DMS 273 treated with DMSO at 0.1 percent for 48 hours (cell line): Measurements from ENCODE around the gene NPLOC4.

ENCODE experiments used
- DNase-seq: peaks from one replicate; lab custom pipeline; 2025; lab: John Stamatoyannopoulos, UW

The NPLOC4 gene

DNA sequence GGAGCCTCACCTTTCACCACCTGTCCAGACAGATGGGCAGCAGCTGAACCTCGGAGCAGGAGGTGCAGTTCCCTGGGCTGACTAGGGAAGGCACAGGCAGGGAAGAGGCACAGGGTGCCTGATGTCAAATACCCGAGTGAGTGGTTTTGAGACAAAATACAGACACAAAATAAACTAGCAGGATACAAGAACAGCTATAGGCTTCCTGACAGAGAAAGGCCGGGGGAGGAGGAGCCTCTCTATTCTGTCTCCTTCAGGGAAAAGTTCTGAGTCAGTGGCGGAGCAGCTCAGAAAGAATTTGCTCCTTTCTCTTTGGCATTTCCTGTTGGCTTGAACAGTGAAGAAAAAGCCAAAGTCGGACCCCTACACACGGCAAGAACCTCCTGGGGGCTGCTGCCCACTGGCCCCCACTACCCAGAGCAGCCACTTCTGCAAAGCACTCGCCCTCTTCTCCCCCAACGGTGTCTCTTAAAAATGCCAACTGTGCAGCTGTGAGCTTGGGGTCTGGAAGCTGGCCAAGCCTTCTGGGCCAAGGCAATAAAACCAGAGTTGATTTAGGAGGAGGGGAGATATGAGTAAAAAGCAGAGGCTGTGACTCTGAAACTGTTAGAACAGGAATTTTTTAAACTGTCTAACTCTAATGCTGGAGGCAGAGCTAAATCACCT is 70.3 kb downstream of the NPLOC4 start:
- DNase-seq: peak; percentile 77

DNA sequence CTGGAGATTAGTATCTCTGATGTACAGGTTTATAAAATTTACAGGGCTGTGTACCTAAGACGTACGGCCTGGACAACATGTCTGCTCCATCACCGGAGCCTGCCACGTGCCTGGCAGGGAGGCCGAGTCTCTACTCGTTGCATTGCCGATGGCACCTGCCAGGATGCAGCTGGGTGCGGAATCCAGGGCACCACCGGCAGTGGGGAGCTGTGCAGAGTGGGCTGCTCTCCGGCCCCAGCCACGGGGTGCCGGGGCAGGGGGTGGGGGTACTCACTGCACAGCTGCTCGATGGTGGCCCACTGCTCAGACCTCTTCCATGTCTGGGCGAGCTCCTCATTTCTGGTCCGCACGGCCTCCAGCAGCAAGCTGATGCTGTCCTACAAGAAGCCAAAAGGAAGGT is 71.7 kb downstream of the NPLOC4 start:
- no peak for DNase-seq

DNA sequence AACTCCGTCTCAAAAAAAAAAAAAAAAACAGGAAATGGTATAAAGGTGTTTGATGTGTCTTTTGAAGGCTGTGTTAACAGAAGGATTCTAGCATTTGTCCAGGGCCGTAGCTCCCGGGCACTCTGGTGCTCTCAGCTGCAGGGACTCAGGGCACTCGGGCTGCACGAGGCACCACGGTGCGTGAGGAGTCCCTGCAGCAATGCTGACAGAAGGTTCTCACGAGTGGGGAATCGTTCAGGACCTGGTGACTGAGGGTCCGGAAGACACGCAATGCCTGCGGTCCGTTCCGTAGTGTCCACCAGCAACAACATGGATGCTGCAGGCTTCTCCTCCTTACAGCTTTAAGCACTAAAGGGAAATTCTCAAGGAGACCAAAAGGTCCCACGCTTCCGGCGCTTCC is 72.1 kb downstream of the NPLOC4 start:
- no peak for DNase-seq

DNA sequence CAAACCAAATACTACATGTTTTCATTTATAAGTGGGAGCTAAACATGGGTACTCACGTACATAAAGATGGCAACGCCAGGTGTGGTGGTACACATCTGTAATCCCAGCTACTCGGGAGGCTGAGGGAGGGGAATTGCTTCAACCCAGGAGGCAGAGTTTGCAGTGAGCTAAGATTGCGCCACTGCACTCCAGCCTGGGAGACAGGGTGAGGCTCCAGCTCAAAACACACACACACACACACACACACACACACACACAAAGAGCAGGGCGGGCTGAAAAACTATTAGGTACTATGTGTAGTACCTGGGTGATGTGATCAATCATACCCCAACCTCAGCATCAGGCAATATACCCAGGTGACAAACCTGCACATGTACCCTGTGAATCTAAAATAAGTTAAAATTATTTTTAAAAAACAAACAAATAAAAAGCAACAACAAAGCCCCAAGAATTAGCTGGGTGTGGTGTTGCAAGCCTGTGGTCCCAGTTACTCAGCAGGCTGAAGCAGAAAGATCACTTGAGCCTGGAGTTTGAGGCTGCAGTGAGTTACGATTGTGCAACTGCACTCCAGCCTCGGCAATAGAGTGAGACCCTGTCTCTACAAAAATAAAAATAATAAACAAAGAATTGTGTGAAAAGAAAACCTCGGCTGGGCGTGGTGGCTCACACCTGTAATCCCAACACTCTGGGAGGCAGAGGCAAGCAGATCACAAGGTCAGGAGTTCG is 72.9 kb downstream of the NPLOC4 start:
- DNase-seq: no peak

DNA sequence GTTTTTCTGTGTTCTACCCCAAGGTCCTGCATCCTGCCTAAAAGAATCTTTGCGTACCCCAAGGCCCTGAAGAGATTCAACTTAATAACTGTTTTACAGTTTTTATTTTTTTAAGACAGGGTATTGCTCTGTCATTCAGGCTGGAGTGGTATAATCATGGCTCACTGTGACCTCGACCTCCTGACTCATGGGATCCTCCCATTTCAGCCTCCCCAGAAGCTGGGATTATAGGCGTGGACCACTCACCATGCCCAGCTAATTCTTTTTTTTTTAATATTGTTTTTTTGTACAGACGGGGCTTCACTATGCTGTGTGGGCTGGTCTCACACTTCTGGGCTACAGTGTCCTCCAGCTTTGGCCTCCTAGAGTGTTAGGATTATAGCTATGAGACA is 75.4 kb downstream of the NPLOC4 start:
- DNase-seq: no peak

DNA sequence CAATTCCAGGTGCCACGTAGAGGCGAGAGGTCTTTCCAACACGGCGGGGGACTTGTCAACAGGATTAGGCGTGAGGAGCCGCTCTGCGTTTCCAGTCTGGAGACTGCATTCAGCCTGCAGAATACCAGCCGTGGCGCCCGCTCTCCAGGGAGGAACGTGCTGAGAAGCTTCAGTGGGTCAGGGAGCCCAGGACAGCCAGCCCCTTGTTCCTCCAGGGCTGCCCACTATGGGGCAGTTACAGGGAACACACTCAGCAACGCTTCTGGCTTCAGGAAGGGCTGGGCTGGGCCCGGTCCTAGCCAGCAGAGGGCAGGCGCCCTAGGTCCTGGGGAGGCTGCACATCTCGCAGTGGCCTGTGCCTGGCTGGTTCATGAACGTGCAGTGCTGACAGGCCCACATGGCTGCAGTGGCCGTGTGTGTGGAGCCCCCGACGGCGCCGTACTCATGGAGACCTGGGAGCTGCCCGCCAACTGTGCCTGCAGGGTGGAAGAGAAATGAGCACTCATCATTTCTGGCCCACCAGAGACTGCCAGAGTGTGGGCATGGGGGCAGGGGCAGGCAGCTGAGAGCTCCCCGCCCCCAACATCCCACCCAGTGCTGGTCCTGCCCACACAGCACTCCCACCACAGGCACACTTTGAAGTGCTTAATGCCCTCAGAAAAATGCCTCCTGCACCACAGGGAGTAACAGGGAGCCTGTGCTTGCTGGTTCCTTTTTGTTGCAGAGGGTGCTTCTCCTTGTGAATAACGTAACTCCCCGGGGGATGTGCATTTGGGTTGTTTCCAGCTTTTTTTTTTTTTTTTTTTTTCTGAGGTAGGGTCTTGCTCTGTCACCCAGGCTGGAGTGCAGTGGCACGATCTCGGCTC is 77.7 kb downstream of the NPLOC4 start:
- no peak for DNase-seq

DNA sequence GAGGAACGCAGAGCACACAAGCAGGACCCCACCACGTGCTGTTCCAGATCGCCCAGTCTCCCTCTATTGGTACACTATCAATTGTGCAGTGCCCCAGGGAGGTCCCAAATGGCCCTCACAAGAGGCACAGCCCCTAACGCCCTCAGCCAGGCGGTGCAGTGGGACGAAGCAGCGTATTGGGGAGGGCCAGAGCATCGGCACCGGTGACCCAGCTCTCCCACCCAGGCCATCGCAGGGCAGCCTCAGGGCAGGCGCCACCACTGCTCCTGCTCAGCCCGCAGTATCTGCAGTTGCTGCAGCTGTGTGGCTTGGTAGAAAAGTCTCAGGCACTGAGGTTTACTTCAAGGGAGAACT is 78.8 kb downstream of the NPLOC4 start:
- no peak for DNase-seq

DNA sequence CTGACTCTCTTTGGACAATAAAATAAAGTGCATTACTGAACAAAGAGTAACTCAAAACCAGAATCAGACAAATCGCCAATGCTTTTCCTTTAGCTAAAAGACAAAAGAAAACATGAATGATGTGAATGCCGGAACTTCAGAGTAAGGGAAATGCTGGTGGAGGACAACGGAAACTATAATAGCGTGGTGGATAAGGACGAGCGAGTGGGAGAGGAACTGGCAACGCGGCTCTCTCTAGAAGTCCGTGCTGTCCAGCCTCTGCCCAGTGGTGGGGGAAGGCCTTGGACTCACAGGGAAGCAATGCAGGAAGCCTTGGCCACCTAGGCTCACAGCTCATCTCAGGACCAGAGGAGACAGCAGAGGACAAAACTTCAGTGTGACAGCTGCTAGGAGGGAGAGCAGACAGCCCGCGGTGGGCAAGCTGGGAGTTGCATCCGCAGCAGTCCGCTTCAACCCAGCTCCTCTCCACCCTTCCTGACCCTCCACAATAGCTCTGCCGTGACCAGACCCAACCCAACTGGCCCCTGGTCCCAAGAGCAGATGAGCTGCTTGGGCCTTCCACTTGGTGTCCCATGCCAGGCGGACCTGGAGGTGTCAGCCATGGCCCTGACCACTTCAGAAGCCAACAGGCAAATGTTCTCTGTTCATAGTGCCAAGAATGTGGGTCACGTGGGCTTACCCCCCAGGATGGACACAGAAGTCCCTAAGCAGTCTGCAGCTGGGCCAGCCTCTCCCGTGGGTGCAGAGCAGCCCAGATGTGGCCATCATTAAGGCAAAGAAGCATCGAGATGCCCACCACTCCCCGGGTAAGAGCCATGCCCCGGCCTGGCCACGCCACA is 79.4 kb downstream of the NPLOC4 start:
- no peak for DNase-seq

DNA sequence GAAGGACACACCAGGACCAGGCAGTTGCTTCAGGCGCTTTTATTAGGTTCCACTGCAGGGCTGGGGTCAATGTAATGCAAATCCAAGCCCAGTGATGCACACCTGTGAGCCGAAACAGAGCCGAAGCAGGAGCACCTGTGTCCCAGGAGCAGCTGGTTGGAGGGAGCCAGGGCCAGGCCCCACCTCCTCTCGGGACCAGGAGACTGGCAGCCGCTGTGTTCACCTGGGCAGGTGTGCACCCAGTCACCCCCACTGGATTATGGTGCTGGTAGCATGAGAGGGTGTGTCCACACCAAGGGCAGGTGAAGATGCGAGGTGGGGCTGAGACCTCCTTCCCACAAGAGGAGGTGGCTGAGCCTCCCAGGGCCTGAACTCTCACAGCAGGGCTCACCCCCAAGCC is 80.0 kb downstream of the NPLOC4 start:
- DNase-seq: no peak

DNA sequence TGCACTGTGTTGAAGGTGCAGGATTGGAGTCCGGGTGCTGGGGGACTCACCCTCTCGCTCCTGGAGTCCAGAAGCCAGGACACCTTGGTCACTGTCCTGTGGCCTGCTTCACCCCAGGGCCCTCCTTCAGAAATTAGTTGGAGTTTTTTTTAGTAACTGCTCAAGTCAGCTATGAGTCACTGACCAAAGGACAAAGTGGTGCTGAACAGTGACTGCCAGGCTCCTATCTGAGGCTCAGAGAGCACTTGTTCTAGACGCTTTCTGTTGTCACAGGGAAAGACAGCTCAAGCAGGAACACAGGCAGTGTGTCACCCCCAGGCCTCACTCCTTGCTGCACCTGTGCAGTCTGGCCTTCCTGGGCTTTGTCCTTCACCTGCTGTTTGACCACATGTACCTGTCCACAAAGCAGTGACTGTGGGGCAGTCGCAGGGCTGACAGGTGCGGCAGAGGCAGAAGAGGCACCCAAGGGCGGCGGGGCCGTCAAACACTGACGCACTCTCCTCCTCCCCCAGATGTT is 80.7 kb downstream of the NPLOC4 start:
- DNase-seq: no peak

DNA sequence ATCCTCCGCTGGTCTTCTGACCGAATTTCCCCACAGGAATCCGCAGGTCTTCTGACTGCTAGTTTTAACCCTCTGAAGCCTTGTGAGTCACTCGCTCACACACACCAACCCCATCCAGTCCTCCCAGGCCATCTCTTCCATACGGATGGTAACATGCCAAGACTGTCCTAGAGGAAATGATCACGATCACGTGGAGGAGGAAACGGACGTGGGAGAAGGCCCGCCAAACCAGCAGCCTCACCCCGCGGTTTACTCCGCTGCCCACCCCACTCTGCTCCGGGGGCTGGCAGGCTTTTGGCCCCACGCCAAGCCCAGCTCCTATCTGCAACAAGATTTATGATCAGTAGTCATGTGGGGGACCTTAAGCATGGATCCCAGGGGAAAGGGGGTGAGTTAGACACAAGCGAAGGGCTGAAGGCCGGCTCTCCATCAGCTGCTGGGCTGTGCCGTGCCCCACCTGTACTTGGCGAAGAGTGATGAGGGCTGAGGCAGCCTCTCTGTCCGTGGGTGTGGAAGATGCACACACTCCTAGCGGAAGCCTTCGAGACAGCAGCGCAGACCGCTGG is 83.2 kb downstream of the NPLOC4 start:
- no peak for DNase-seq

DNA sequence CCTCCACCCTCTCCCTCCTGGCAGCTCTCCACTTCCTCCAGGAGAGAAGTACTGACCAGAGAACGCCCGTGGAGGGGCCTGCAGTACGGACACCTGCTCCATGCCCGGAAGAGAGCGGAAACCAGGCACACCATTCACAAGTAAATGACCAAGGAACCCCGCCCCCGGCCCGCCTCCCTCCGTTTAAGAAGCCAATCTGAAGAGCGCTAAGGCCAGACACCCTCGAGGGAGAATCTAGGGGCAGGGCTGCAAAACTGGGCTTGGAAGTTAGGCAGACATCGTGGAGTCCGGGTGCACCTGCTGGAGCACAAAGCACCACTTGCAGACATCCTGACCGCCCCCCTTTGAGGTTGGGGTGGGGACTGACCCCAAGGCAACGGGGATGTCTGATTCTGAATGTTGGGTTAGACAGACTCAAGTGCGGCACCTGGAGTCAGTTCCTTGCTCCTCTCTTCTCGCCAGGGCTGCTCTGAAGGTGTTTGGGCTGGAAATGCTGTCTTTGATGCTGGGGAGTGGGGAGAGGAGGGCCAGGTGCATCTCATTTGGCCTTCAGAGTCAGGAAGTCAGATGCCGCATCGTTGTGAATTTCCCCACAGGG is 83.8 kb downstream of the NPLOC4 start:
- DNase-seq: peak; percentile 83

DNA sequence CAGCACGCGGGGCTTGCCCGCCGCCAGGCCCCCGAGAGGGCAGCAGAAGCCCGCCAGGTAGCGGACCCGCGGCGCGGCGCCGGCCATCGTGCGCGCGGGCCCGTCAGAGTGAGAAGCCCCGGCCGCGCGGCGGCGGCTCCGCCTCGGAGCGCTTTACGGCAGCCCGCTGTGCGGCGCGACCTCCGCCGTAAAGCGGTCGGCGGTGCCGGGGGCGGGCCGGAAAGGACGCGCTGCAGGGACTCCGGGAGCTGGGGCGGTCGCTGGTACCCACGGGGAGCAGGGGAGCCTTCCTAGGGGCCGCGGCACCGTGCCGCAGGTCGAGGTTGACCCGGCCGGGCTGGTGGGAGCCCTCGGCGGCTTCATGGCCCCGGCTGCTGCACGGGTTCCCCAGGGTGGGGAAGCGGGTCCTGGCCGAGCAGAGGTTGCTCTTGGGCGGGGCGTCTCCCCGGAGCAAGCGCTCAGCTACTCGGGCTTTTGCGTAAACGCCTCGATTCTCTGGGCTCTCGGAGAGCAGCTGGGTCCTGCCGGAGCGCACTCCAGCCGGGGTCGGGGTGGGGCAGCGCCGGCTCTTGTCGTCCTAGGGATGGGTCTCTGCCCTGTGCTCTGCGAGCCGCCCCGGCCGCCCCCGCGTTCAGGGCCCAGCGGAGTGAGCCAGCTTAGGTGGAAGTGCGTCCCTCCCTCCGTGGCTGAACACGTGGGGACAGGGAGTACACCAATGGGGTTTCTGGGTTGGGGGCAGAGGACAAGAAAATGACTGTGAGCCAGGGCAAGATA is 84.5 kb downstream of the NPLOC4 start, which contains the start of gene FAAP100:
Gene FAAP100 (minus strand): TSS at position 110 of the 774 bp plus-strand sequence. CDS start 23 bp downstream, at position 87.
- peak; percentile 77 for DNase-seq

DNA sequence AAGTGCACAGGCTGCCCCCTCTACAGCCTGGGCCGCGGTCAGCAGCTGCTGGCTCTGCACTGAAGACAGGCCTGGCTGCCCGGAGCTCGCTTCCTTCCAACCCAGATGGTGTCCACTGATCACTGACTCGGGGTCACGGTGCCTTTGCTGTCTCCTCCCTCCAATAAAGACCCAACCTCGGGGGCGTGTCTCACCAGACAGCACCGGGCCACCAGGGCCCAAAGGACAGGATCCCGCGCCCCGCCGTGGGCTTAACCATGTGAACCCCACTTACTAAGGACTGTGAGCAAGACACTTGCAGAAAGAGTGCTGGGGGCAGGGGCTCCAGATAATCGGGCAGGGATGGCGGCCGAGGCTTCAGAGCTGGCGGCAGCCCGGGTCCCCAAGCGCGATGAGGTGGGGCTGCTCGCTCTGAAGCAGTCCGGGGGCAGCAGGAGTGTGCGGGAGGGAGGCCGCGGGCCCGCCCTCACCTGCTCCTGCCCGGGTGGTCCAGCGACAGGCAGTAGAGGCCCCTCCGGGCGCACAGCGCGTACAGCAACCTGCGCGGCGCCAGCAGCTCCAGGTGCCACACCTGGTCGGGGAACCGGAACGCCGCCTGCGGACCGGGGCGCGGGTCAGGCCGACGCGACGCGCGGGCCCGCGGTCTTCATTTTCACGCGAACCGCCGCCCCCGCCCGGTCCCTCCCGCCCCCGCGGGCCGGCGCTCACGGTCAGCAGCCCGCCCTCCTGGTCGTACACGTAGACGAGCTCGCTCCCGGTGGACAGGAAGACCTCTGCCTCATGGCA is 85.3 kb downstream of the NPLOC4 start:
- no peak for DNase-seq

DNA sequence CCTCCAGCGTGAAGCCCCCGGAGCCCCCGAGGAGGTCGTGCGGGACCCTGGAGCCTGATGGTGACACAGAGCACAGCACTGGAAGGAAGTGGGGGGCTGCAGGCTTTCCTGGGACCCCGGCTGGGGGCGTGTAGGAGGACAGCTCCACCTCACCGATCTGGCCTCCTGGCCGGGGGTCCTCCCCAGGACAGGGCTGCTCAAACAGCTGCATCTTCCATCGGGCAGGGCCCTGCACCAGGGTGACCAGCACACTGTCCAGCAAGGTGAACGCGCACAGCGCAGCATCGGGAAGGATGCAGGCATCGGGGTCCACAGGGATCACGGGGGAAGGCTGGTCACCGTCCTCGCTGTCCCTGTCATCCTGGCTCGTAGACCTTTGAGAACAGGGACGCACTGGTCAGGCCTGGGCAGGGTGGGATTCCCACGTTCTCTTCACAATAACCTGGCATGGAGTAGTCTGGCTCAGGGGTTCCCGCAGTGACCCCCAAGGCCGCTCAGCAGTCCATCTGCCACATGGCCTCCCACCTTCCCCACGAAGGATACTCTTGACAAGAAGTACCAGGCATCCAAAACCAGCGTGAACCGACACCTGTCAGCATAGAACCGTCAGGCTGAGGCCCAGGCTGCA is 86.0 kb downstream of the NPLOC4 start:
- DNase-seq: no peak

DNA sequence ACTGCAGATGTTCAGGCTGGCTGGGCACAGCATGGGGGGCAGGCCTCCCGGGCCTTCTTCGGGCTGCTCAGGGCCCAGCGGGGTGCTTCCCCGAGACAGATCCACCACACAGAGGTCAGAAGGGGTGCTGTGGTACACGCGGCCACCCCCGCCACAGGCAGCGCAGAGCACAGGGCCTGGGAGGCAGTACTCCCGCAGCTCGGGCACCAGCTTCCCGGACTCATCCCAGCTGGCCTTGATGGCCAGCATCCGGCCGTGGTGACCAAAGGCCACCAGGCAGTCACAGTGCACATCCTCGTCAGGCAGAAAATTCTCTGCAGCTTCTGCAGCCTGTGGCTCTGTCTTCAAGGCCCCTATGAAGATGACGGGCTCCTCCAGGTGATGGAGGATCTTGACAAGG is 86.6 kb downstream of the NPLOC4 start:
- DNase-seq: no peak

DNA sequence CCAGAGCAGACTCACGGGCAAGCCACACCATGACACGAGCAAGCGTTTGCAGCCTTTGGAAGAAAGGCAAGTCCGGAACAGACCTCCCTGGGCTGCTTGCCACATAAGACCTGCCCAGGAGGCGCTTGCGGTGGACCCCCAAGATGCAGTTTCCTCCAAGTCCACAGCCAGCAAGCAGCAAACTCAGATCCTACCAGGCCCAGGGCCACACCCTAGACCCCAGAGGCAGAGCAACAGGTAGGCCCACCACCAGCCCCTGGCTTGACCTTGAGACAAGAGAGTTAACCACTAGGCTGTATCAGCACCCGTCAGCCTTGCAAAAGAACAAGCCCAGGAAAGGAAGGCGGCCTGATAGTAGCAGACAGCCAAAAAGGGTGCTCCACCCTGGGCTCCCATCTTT is 87.1 kb downstream of the NPLOC4 start:
- no peak for DNase-seq

DNA sequence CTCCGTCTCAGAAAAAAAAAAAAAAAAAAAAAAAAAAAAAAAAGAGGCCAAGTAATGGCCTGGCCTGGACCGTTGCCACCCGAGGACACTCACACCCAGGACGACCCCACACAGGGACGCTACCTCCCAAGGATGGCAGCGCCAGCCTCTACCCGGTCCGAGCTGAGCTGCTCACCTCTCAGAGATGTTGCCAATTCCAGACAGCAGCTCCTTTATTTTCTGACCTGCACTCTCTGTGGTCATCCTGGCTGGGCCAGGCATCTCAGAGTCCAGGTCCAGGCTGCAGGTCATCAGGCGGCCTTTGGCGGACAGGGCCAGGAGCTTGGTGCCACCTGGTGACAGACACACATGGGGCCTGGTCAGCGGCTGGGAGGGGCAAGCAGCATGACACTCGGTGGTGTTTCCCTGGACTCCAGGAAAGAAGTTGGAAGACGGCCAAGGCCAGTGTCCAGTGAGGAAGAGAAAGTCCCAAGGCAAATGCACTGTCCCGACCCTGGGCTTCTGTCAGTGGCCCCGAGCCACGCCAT is 87.8 kb downstream of the NPLOC4 start:
- no peak for DNase-seq

DNA sequence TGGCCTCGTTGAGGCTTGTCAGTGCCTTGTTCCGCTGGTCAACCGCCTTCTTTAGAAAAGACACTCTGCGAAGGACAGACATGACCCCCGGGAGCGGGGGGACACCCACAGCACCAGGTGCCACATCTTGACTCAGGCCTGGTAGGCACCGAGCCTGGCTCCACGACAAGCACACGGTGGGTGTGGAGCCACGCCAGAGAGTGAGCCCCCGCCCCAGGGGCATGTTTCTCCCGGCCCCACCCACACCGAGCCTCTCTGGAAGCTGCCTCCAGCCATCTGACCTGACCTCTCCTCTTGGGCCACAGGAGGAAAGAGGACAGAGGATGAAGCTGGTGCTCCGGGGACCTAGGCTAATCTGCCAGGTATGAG is 89.3 kb downstream of the NPLOC4 start:
- no peak for DNase-seq
